Activated T-helper 1 cell treated with Interleukin-2 at 50 U/mL for 16 hours (primary cell): ENCODE results near the gene HSPA8.
A peak's percentile ranks its signal among the peaks of the same experiment; 100 is the strongest.
"Not testable (repeated sequence)": the region's sequence is repeated elsewhere in the genome, so short reads cannot be mapped to it uniquely, and the experiment has no call there.

ENCODE experiments used
- DNase-seq: peaks from one replicate; pipeline ENCODE4 v3.0.0-alpha.2; 2020; ENCODE audit warnings: low read depth

Gene HSPA8

GRCh38 chr11:123061403-123062157, at the start of gene HSPA8:
TSS of gene HSPA8 (minus strand) at chr11:123062136. CDS start at chr11:123061324, 812 bp downstream.
- DNase-seq: peak; percentile 49

DNA sequence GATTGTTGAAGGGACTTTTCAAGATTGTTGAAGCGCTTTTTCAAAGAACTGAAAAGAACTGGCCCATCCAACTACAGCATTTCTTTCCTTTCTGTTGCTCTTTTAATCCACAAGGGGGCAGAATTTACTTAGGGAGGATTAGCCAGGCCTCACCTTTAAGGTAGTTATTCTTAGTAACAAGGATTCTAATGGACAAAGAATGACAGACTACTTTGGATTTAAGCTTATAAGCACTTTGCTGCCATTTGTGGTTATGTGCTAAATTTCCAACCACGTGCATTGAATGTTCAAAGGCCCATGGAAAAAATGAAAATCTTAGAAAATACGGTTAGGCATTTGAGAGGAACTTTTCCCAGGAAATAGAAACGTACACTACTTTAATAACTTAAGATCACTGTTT, 49.5 kb upstream of the HSPA8 start:
- DNase-seq: no peak

DNA sequence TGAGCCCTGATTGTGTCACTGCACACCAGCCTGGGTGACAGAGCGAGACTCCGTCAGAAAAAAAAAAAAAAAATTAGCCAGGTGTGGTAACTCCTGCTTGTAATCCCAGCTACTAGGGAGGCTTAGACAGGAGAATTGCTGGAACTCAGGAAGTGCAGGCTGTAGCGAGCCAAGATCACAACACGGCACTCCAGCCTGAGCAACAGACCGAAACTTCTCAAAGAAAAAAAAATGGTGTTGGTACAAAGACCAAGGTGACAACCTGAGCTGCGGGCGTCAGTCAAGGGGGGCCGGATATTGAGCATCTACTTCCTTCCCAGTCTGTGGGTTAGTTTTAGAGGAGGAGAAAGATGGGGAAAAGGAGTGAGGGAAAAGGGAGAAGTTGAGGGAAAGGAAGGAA, 48.5 kb upstream of the HSPA8 start:
- DNase-seq: no peak

DNA sequence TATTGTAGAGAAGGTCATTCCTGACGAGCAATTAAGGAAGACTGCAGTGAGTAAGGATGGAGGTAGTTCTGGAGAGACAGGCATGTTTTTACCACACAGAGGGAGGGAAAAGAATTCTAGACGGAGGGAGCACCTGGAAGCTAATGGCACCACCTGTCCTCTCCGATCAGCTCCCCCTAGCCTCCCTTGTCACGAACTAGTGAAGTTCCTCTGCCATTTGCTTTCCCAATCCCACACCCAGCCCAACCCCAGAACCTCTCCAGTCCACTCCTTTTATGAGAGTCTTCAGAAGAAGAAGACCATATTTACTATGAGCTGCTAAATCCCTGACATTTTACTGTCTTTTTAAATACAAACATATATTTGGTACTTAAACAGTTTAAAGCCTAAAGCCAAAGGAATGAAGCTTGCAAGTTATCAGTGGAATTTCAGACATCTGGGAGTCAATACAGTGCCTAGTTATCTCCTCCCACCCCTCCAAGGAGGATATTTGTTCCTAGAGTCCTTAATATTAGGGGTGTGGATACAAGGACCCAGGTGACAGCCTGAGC, 46.1 kb upstream of the HSPA8 start:
- no peak for DNase-seq

DNA sequence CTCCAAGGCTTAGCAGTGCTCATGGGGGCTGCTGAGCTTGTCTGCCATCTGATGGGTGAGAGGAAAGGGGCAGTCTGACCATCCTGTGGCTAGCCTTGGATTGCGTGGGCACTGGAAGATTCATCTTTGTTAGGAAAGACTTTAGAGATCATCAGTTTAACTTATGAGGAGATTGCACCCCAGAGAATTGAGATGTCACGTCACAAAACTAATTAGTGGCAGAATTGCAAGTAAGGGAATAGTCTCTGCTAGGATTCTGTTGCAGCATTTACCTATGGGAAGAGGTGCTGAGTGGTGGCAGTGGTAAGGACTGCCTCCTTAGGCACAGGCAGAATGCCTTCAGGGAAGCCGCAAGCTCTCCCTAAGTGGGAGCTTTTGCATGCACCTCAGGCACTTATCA, 42.8 kb upstream of the HSPA8 start:
- DNase-seq: no peak

GRCh38 chr11:123103326-123103980, 41.5 kb upstream of the HSPA8 start:
- DNase-seq: no peak

DNA sequence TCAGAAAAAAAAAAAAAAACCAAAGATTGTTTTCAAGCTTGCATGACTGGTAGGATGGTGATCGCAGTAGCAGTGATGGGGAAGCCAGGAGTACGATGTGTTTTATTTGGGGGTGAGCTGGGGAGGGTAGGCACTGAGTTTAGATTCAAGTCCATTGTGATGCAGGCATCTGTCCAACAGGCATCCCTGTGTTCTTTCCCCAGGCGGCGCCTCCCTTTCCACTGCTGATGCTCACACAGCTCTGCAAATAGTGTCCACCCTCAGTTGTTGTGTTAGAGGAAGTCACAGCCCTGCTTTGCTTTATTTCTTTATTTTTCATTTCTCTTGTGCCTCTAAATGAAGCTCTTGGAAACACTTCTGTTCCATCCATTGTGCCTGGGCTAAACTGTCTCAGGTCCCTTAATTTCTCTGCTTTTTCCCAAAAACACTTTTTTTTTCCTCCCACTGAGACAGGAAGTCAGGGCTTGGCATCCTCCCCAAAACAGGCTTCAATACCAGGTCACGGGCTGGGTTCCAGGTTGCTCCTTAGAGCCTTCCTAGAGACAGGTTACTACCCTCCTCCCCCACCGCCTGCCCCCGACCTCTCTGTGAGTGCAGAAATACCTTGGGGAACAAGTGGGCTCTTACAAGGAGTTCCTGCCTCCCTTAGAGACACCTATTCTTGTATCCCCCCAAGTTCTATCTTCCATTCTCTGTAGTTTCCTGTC, 38.6 kb upstream of the HSPA8 start:
- no peak for DNase-seq

GRCh38 chr11:123098990-123099389, 37.1 kb upstream of the HSPA8 start:
- DNase-seq: no peak

DNA sequence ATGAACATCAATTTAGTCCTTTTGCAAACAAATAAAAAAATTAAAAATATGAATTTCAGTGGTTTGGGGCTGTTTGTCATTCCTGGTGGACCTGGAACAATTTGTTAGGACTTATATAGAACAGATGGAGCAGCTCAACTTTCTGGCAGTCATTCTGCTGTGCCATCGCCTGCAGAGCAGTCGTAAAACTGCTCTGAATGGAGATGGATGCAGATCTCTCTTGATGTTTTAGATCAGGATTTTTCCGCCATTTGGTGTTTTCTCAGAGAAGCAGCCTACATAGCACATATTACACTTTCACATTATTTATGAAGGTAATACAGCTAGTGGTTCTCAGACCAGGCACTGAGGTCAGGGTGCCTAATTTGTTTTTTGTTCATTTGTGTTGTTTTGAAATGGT, 31.8 kb upstream of the HSPA8 start:
- DNase-seq: no peak

DNA sequence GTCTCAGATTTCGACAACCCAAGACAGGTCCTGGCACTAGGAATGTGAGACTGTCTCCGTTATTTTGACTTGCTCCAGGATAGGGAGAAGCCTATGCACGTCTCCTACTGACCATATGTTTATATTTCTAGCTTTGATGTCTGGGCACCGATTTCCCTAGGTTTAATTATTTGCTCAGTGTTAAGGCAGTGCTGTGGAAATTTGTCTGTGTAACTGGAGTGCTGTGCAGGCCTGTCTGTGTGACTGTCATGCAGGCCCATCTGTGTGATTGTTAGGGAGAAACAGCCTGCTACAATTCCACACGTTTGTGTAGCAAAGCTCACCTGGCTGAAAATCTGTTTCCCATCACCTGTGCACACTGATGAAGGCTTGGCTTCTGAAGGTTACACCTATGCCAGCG, 29.6 kb upstream of the HSPA8 start:
- no peak for DNase-seq

GRCh38 chr11:123090168-123090567, 28.2 kb upstream of the HSPA8 start:
- DNase-seq: not testable (repeated sequence)

- DNase-seq: not testable (repeated sequence)
Measured at GRCh38 chr11:123088896-123089295, 27.0 kb upstream of the HSPA8 start.

DNA sequence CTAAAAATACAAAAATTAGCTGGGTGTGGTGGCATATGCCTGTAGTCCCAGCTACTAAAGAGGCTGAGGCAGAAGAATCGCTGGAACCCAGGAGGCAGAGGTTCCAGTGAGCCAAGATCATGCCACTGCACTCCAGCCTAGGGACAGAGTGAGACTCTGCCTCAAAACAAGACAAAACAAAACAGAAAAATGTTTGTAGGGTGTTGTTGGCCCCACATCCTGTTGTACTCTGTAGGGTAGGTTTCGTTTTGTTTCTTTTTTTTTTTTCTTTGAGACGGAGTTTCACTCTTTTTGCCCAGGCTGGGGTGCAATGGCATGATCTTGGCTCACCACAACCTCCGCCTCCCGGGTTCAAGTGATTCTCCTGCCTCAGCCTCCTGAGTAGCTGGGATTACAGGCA, 25.7 kb upstream of the HSPA8 start:
- not testable (repeated sequence) for DNase-seq

GRCh38 chr11:123086305-123086704, 24.4 kb upstream of the HSPA8 start:
- no peak for DNase-seq

GRCh38 chr11:123085497-123085896, 23.6 kb upstream of the HSPA8 start:
- DNase-seq: no peak

GRCh38 chr11:123084454-123084853, 22.5 kb upstream of the HSPA8 start:
- DNase-seq: no peak

DNA sequence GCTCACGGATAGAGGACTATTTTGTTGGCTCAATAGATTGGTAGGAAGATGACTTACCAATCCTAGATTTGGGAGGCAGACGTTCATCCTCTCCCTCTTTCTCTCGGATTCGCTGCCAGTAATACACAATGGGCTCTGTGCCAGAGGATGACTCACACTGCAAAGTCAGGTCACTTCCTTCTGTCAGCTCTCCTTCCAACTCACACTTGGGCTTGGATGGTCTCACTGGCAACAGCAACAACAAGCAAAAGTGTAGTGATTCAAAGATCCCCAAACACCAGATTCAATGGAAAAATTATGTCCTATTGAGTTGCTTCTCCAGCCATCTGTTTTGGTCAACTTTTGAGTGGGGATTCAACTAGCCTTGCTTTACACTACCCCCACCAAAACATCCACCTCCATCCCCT, 21.7 kb upstream of the HSPA8 start:
- peak; percentile 51 for DNase-seq

- DNase-seq: no peak
Measured at GRCh38 chr11:123082977-123083376, 21.0 kb upstream of the HSPA8 start.

GRCh38 chr11:123080015-123080414, 18.1 kb upstream of the HSPA8 start:
- DNase-seq: no peak

DNA sequence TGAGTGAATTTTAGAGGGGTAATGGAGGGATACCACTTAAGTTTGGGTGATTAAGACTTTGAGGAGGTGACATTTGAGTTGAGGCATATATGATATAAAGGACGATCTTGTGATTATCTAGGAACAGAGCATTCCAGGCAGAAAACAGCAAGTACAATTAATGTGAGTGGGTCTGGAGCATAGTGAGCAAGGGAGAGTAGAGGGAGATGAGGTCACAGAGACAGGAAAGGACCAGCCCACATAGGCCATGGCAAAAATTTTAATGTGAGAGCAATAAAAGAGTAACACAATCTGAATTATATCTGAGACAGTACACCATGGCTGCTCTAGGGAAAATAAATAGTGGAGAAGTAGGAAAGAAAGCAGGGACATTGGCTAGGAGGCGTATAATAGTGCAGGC, 14.5 kb upstream of the HSPA8 start:
- DNase-seq: no peak

GRCh38 chr11:123073343-123074057, 11.6 kb upstream of the HSPA8 start:
- no peak for DNase-seq

DNA sequence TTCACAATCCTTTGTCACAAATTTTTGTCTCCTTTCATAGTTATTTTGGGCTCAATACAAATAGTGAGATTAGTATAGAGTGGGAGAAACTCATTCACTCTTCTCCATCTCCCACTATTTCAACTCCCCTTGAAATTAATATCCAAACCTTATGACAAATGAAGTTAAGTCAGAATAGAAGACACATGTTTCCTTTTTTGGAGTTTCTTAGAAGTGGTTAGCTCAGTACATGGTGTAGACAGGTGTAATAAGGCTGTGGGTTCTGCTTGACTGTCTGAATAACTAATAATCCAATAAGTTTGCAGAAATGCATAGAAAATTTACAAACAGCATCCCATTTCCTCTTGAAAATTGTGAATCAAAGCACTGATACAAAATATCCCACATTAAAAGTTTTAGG, 10.8 kb upstream of the HSPA8 start:
- DNase-seq: no peak
